Hair follicle dermal papilla cell (primary cell): ENCODE results near the gene OR51D1. TPM values are rescaled to one million over a fixed set of nuclear protein-coding genes. Genes with fewer than 3 reads are reported as not detected.

Source experiments
- total RNA-seq: library from RNA; depleted of rRNA; stranded (reverse); fragments of >200 nt; gene quantifications from 2 replicates; pipeline ENCODE4 v1.2.3, GENCODE V29; 2012

The OR51D1 gene
- not detected in 2 replicates for total RNA-seq

GRCh38 chr11:4636962-4637661 is at the start of gene OR51D1:
OR51D1 (plus strand) TSS chr11:4637477; CDS start chr11:4639791, 2,314 bp downstream.

GRCh38 chr11:4593739-4594138 is 43.5 kb upstream of the OR51D1 start, which contains the start of gene OR52I1:
OR52I1 (plus strand) TSS chr11:4594039; CDS start chr11:4594039, 0 bp downstream.

GRCh38 chr11:4607781-4608666 is 29.3 kb upstream of the OR51D1 start, which contains the start of gene TRIM68:
TRIM68 (minus strand) TSS chr11:4608231; CDS start chr11:4605504, 2,727 bp downstream.

GRCh38 chr11:4643682-4644081 is 6.4 kb downstream of the OR51D1 start, which contains the start of gene OR51E1:
OR51E1 (plus strand) TSS chr11:4643982; CDS start chr11:4652527, 8,545 bp downstream.

Other genes starting within 250 kb of the OR51D1 start
- gene TRIM21, start 243.8 kb upstream of the OR51D1 start, total RNA-seq = 27.0 and 28.4 TPM in 2 replicates
- gene OR52K2, start 188.2 kb upstream of the OR51D1 start, total RNA-seq = not detected in 2 replicates
- not detected in 2 replicates for gene OR52K1, start 154.8 kb upstream of the OR51D1 start, total RNA-seq
- gene OR52M1, start 92.3 kb upstream of the OR51D1 start, total RNA-seq = not detected in 2 replicates
- gene OR52I2, start 55.7 kb upstream of the OR51D1 start, total RNA-seq = not detected in 2 replicates
- not detected in 2 replicates for gene OR52I1, start 43.4 kb upstream of the OR51D1 start, total RNA-seq
- 10.2 and 10.9 TPM in 2 replicates for gene TRIM68, start 29.2 kb upstream of the OR51D1 start, total RNA-seq
- gene OR51E1, start 6.5 kb downstream of the OR51D1 start, total RNA-seq = not detected in 2 replicates
- gene OR51E2, start 60.4 kb downstream of the OR51D1 start, total RNA-seq = 0.12 TPM in 1 of 2 replicates, not detected in the other
- not detected in 2 replicates for gene MMP26, start 67.3 kb downstream of the OR51D1 start, total RNA-seq
- gene OR51F1, start 132.5 kb downstream of the OR51D1 start, total RNA-seq = not detected in 2 replicates
- not detected in 2 replicates for gene OR52R1, start 166.9 kb downstream of the OR51D1 start, total RNA-seq
- gene OR51F2, start 183.8 kb downstream of the OR51D1 start, total RNA-seq = not detected in 2 replicates
- gene OR51S1, start 211.7 kb downstream of the OR51D1 start, total RNA-seq = not detected in 2 replicates
- gene OR51T1, start 244.4 kb downstream of the OR51D1 start, total RNA-seq = not detected in 2 replicates